Kidney tubule cell (primary cell): ENCODE measurements around the gene SLC26A9.

ENCODE experiments used
- DNase-seq: peaks from one replicate; pipeline ENCODE4 v3.0.0-alpha.2; 2018; ENCODE audit warnings: low spot score

Gene SLC26A9, protein sequence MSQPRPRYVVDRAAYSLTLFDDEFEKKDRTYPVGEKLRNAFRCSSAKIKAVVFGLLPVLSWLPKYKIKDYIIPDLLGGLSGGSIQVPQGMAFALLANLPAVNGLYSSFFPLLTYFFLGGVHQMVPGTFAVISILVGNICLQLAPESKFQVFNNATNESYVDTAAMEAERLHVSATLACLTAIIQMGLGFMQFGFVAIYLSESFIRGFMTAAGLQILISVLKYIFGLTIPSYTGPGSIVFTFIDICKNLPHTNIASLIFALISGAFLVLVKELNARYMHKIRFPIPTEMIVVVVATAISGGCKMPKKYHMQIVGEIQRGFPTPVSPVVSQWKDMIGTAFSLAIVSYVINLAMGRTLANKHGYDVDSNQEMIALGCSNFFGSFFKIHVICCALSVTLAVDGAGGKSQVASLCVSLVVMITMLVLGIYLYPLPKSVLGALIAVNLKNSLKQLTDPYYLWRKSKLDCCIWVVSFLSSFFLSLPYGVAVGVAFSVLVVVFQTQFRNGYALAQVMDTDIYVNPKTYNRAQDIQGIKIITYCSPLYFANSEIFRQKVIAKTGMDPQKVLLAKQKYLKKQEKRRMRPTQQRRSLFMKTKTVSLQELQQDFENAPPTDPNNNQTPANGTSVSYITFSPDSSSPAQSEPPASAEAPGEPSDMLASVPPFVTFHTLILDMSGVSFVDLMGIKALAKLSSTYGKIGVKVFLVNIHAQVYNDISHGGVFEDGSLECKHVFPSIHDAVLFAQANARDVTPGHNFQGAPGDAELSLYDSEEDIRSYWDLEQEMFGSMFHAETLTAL

GRCh38 chr1:205943245-205943644 lies at the start of gene SLC26A9:
Gene SLC26A9, minus strand, starts transcription at chr1:205943456. Its CDS starts 7,636 bp downstream, at chr1:205935820.
- DNase-seq = no peak

DNA sequence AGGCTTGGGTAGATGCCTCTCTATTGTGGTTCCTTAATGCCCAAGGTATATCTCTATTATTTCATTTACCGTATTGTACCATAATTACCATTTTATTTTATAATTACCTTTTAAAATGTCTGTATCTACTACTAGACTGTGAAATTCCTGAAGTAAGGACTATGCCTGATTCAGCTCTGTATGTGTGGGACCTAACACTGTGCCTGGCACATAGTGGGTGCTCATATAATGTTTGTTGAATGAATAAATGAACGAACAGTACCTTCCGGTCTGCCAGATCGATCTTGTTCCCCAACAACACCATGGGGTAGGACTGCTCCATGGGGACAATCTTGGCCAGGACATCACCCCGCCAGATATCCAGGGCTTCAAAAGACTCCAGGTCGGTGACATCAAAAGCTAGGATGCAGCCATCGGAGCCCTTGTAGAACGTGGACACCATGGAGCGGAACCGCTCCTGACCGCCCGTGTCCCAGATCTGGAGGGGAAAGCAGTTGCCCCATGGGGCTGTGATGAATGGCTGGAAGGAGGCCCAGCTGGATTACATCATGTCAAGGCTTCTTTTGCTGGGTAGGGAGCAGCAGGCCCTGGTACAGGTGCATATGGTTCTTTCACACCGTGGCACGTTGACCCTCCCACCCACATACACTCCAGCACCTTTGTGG lies 49.1 kb upstream of the SLC26A9 start:
- no peak for DNase-seq

DNA sequence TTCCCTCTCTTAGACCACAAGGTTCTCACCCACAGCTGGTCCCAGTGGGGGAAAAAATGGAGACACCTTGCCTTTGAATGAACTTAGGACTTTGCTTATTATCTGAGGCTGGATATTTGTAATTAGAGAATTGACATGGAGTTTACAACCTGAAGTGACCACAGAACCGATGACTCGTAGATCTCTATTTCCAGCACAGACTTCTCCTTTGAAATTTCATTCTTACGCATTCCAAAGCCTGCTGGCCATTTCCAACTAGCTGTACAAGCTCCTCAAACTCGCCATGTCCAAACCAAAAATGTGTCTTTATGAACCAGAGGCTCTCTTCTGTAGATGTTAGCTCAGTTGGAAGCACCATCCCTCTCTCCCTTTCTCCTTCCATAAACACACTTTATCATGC lies 48.0 kb upstream of the SLC26A9 start:
- DNase-seq = peak; percentile 64

GRCh38 chr1:205990226-205990625 lies 47.0 kb upstream of the SLC26A9 start:
- peak; percentile 66 for DNase-seq

DNA sequence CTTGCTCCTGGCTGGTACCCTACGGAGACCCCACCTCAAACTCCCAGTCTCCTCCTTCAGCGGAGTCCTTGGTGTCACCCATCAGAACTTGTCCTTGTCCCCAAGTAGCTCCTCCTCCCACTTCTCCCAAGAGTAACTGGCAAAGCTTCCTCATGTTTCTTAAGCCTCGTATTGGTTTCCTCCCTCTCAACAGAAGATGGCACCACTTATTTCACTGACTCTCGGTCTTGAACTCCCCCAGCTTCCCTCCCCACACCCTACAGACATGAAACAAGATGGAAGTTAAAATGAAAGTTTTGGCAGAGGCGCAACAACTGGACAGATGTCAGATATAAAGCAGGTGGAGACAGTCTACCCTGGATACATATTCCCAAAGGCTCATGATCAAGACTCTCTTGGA lies 46.5 kb upstream of the SLC26A9 start:
- DNase-seq = no peak

DNA sequence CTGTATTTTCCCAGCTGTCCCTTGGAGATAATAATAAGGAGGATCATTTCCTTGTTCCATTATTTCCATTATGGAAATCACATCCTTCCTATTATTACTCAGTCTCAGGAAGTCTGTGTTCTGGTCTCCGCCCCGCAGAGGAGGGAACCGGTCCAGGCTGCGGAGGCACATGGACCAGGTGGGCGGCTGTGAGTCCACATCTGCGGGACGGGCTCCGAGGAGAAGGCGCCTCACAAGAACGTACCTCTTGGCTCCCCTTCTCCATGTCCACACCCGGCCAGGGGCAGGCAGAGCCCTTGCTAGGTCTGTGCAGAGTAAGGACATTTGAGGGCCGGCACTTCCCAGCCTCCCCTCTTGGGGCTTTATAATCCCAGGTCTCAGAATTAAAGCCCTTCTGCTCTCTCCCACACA lies 45.3 kb upstream of the SLC26A9 start:
- DNase-seq = no peak

- DNase-seq = no peak
These were observed 43.6 kb upstream of the SLC26A9 start for GRCh38 chr1:205986861-205987260.

DNA sequence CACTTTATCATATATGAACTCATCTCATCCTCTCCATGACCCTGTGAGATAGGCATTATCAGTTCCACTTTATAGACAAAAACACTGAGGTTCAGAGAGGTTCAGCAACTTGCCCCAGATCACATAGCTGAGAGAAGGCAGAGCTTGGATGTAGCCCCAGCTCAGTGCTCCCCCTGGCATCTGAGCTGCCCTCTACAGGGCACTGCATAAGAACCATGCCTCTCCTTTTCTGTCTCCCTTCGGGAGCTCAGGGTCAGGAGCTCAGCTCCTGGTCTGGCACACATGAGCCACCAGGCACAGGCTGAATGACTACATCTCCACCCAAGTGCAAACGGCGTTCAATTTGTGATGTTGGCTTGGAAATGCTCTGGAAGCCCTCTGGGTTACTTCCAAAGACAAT lies 43.0 kb upstream of the SLC26A9 start:
- DNase-seq = peak; percentile 41

DNA sequence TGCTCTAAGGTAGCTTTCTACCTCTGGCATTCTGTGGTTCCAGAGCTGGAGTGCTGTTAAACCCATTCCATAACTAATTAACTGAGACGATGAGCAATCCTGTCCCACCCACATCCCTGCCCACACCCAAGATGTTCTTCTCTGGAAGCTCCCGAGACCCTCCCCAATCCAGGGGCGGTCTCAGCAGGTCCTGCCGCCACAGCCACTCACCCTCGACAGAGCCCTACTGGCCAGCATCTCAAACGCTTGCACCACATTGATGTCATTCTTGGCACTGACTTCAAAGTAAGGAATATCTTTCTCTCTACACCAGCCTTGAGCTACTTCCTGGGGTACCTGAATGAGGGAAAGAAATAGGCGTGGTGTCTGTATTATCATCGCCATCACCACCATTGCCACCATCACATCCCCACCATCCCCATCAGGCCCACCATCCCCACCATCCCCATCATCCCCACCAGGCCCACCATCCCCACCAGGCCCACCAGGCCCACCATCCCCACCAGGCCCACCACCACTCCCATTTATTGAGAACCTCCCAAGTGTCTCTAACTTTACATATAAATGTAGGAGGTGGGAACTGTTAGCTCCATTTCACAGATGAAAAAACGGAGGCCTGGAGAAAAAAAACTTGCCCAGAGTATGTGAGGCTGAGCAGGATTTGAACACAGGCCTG lies 42.2 kb upstream of the SLC26A9 start:
- peak; percentile 93 for DNase-seq

- DNase-seq = peak; percentile 84
These were observed 40.9 kb upstream of the SLC26A9 start for GRCh38 chr1:205983925-205984725.

DNA sequence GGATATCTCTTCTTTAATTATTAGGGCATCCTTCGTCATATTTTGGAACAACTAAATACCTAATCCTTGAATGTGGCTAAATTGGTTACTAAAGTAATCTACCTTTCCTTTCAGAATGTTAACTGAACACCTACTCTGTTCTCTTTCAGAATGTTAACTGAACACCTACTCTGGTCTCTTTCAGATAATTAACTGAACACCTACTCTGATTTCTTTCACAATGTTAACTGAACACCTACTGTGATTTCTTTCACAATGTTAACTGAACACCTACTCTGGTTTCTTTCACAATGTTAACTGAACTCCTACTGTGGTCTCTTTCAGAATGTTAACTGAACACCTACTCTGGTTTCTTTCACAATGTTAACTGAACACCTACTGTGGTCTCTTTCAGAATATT lies 38.0 kb upstream of the SLC26A9 start:
- no peak for DNase-seq

GRCh38 chr1:205980237-205980870 lies 37.1 kb upstream of the SLC26A9 start:
- no peak for DNase-seq

DNA sequence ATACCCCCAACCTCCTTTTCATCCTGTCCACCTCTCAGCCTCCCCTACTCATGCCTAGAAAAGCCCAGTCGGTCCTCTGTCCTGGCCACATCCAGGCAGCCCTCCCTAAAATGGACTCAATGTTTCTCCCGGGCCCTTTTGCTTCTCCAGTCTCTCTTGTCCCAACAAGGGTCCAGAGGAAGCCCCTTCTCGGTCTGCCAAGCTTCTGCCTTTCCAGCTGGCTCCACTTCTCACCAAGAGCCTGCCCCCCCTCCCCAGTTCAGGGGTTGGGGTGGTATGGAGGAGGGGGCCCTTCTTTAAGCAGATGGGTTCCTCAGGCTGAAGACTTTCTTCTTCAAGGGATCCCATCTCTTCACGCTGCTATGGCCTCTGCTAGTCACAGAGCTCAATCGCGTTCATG lies 36.0 kb upstream of the SLC26A9 start:
- DNase-seq = no peak

GRCh38 chr1:205978676-205979075 lies 35.4 kb upstream of the SLC26A9 start:
- DNase-seq = no peak

DNA sequence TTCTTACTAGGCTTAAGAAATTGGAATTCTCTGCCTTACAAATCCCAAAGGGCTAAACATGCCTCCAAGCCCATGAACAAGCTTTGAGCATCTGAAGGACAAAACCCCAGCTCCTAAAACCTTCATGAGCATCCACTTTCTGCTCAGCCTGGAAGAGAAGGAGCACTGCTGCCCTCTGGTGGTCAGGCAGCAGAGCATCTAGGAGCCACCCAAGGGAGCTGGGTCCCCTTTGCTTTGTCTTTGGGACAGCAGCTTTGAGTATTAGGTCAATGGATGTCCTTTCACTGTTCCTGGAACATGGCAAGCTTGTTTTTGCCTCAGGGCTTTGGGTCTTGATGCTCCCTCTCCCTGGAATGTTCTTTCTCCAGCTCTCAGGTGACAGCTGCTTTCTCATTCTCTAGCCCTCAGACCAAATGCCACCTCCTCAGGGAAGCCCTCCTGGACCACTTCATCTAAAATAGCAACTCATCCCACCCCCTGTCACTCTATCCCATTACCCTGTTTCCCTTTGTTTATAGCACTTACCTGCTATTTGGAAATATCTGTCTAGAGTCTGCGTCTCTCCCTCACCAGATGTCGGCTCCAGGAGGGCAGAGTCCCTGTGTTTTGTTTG lies 34.3 kb upstream of the SLC26A9 start:
- DNase-seq = peak; percentile 80

GRCh38 chr1:205976708-205977401 lies 33.6 kb upstream of the SLC26A9 start:
- DNase-seq = peak; percentile 68

- no peak for DNase-seq
These were observed 32.8 kb upstream of the SLC26A9 start for GRCh38 chr1:205976036-205976435.

- no peak for DNase-seq
These were observed 32.2 kb upstream of the SLC26A9 start for GRCh38 chr1:205975387-205975998.

DNA sequence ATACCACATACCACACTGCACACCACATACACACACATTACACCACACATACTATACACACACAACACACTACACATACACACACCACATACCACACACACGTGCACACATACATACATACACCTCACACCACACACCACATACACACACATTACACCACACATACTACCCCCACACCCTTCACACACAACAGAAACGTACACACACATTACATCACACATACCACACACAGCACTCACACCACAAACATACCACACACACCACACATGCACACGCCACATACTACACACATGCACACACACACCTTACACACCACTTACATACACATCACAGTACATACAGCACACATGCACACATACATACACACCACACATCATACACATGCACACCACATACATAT lies 31.5 kb upstream of the SLC26A9 start:
- no peak for DNase-seq
